IPS-NIHi11 (cell line): ENCODE data around the gene BTBD3.

Experiments used
- DNase-seq: peaks from one replicate; pipeline ENCODE4 v3.0.0; 2012; ENCODE audit warnings: mixed read lengths, low spot score

The BTBD3 gene

GRCh38 chr20:11918391-11918845 lies 725 bp downstream of the BTBD3 start:
- DNase-seq, result no peak

DNA sequence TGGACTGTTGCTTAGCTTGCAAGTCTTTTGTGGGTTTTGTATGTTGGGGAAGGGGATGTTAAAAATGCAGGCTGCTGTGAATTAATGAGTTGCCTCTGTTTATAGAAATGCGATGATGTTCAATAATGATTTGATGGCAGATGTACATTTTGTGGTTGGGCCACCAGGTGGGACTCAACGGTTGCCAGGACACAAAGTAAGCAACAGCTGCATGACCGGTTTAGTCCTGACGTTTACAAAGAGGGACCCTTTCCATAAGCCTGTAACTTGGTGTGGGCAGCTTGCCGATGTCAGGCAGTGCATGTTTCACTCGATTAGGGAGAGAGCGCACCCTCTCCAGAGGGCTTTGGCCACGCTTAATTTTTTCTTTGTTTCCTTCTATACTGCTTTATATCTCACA lies 1.3 kb downstream of the BTBD3 start:
- DNase-seq, result no peak

DNA sequence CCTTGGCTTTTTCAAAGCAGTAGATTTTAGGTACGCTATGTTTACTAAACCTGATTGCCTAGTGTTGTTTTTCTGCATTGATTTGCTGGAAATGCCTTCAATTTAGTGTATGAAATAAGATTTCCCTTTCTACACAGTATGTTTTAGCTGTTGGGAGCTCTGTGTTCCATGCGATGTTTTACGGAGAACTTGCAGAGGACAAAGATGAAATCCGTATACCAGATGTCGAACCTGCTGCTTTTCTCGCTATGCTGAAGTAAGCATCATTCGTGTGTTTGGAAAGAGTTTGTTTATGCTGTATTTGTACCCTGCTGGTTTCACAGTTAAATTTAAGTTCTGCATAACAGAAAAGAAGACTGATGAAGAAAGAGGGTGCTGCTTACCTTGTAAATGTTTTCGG lies 1.9 kb downstream of the BTBD3 start:
- DNase-seq, result no peak

- DNase-seq, result no peak
Observed at GRCh38 chr20:11920083-11920482, 2.4 kb downstream of the BTBD3 start.

- DNase-seq, result no peak
Observed at GRCh38 chr20:11921321-11921720, 3.6 kb downstream of the BTBD3 start.

DNA sequence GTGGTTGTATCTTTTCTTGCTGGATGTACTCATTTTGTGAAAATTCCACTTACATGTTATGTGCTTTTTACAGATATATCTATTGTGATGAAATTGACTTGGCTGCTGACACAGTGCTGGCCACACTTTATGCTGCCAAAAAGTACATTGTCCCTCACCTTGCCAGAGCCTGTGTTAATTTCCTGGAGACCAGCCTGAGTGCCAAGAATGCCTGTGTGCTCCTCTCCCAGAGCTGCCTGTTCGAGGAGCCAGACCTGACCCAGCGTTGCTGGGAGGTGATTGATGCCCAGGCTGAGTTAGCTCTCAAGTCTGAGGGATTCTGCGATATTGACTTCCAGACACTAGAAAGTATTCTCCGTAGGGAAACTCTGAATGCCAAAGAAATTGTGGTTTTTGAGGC lies 4.9 kb downstream of the BTBD3 start:
- DNase-seq, result no peak

DNA sequence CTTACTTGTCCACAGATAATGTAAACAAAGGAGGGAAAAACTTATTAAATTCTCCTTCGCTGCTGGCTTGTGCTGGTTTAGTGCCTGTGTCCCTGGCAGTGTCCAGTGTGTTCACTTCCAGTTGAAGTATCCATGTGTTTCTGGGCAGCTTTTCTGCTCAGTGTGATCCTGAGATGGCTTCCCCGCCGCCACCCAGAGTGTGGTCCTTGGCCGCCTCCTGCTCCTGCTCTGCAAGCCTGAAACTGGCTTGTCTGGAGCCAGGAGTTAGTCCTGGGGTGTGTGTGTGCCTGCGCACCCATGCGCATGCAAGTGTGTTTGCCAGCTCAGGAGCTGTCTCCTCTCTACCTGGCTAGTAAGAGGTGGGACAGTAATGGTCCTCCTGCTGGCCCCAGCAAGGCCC lies 7.2 kb downstream of the BTBD3 start:
- DNase-seq, result no peak

DNA sequence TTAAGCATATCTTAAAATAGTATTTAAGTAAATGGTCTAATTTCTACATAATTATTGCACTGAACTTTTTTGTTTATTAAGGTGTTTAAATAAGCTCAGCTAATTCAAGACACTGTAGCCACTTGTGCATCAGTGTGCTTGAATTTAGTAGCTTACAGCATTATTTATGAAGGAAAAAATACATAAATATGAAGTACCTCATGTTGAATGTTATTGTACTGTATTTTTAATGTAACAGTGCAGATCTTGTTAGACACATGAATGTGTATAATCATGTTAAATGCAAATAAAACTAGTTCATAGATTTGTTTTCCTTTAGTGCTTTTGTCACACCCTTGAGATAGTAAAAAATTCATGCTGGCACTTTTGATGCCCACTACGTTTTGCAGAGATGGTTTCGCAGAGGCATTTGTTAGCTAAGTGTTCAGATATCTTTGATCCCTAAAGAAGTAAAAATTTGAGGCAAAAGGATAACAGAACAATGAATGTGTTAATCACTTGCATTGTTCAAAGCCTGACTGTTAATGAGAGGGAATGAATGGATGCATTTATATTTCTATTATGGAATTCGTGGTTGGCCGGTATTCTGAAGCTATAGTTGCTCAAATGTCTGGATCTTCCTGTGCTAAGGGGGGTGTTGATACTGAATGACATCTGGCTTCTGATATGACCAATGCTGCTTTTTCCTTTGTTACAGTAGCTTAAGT lies 8.8 kb downstream of the BTBD3 start:
- DNase-seq, result no peak

DNA sequence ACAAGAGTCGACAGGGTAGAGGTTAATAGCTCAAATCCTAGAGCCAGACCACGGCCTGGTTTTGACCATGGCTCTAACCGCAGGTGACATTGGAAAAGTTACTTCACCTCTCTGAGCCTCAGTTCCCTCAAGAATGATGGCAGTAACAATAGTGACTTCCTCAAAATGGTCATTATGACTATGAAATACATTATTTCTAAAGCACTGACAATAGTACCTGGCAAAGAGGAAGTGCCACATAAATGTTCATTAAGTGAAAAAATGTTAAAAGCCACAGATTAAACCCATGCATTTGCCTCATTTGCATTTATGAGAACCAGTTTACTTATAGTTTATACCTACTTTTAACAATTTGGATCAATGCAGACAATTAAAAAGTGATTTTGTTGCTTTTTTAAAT lies 12.3 kb downstream of the BTBD3 start:
- no peak for DNase-seq

DNA sequence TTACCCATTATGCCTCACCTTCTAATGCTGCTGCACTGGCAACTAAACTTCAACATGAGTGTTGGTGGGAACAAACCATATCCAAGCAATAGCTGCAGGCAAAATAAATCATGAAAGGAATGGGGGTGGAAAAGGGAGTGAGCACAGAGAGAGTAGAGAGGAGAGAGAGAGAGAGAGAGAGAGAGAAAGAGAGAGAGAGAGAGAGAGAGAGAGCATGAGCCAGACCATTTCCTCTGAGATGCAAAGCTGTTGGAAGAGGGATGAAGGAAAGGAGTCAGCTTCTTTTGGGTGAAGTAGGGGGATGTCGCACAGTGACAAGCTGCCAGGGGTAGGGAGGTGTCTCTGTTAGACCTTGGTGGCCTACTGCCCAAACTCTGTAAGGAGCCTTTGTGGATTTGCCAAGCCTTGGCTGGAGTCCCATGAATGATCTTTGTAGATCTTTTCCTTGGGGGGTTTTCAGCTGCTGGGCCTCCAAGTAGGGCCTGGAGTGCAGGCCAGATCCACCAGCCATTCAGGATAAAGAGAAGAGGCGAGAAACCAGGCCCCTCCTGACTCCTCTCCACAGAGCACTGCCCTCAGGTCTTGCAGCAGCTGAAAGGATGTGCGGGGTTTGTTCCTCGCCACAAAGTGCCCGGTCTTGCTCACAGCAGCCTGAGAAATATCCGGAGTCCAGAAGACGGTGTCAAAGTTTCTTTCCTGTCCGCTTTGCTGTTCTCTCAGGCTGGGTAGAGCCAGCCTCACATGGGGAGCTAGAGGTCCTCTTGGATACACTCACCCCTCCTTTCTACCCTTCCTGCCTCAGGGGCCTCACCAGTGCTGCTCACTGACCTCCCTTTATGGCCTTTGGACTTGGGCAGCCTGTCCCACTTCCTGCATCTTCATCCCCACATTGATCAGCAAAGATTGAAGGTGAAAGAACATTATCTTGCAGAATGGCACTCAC lies 17.8 kb downstream of the BTBD3 start:
- no peak for DNase-seq

DNA sequence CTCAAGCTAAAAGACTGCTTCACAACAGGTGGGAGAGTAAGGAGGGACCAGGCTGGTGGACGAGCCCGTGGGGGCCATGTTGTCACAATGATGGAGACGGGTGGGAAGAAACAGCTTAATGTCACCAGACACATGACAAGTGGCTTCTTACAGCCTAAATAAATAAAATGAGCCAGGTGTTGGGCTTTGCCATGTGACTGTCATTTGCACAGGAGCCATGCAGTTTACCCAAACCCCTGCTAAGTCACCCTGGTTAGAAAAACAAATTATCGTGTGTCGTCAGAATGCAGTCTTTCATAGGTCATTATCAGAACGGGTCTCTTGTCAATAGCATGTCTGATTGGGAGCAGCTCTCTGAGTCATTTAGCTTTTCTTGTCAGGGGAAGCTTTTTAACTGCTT lies 18.5 kb downstream of the BTBD3 start:
- no peak for DNase-seq

DNA sequence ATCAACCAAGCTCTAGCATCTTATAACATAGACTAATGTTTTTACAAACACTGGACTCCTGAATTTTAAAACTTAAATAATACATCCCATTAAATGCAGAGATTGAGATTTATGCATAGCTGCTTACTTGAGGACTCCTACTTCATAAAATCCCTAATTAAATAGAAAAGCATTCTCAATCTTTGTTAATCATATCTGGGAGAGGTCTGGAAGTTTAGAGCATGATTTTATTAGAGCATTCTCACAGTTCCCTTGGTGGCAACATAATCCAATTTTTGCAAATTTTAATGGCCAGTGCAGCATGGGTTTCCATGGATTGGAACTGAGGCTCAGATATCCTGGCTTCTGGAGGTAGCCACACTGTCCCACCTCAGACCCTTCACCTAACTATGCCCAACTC lies 19.5 kb downstream of the BTBD3 start:
- DNase-seq, result no peak

DNA sequence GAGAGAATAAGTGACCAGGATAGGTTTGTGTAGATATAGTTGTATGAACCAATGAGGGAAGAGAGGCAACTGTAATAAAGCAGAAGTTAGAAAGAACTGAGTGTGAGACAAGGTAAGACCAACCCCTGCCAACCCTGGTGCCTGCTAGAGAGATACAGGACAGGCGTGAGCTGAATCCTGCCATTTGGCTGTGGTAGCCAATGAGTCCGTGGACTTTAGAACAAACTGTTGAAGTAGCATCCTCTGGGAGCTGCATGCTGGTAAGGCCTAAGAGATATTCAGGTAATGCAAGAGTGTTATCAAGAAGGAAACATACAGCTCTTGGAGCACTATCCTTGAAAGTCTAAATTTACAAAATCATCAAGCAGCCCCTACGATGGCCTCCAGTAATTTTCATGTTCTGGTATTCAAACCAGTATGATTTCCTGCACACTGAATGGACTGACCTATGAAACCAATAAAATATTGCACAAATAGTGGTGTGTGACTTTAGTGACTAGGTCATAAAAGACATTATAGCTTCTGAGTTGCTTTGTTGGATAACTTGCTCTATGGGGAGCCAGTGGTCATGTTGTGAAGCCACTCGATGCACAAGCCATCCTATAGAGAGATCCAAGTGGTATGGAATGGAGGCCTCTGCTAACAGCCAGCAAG lies 24.0 kb downstream of the BTBD3 start:
- DNase-seq, result no peak

DNA sequence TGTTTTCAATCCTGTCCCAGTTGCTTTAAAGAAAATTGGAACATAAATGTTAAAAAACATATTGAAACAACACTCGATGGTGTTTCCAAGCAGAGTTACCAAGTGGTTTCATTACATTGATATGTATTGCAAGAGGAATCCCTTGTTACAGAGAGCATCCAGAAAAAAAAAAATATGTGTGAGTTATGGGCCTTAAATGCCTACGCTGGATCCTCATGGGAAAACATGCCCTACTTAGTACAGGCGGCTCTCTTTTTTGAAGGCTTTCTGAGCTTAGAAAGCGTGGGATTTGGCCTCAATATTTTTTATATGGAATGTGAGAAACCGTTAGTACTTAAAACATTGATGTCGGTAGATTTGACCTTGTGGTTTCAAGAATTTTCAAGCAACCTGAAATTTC lies 26.1 kb downstream of the BTBD3 start:
- DNase-seq, result no peak

- DNase-seq, result no peak
Observed at GRCh38 chr20:11948806-11949205, 31.1 kb downstream of the BTBD3 start.

- DNase-seq, result no peak
Observed at GRCh38 chr20:11949711-11950110, 32.0 kb downstream of the BTBD3 start.

DNA sequence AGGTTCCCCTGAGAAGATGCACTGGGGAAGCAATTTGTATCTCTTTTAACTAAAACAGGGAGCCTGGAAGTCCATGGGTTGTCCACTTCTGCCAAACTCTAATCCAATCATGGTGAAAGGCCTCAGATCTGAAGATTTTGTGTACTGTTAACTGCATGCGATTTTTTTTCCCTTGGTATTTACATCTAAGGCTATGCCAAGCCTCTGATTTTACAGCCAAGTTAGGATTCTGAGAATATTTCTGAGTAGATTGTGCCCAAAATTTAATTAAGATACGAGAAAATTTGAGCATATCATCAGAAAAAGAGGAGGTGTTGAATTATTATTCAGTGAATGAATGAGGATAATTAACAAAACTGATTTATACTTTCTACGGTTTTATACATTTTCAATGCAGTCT lies 34.0 kb downstream of the BTBD3 start:
- DNase-seq, result no peak

GRCh38 chr20:11952639-11953038 lies 34.9 kb downstream of the BTBD3 start:
- no peak for DNase-seq

- DNase-seq, result no peak
Observed at GRCh38 chr20:11957911-11958310, 40.2 kb downstream of the BTBD3 start.

GRCh38 chr20:11958855-11959254 lies 41.2 kb downstream of the BTBD3 start:
- DNase-seq, result no peak

DNA sequence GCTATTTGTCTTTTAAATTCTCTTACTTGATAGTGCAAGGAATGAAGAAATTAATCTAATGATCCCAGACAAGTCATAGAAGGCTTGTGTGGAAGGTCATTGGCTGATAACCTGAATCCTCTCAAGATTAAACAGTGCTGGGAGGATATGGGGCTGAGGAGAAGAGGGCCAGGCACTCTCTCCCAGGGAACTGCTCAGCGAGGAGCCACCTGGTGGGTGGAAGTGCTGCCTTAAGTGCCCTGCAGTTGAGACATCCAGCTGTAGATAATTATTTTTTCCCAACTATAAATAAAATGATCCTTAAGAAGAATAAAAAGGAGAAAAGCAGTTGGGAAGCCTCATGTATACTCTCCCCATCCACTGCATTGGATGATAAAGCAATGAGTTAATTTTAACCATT lies 47.9 kb downstream of the BTBD3 start:
- DNase-seq, result no peak

- DNase-seq, result no peak
Observed at GRCh38 chr20:11966186-11966585, 48.5 kb downstream of the BTBD3 start.
